NCI-H526 (cell line): ENCODE results near the gene FOXP1.

Source experiments
- DNase-seq, 2 experiments: peaks; one replicate each; lab custom pipeline; 2025; lab: John Stamatoyannopoulos, UW

FOXP1 gene

GRCh38 chr3:71372241-71372768, 211.2 kb downstream of the FOXP1 start:
- DNase-seq: no peak

- DNase-seq: no peak
Observed at GRCh38 chr3:71371282-71371681, 212.2 kb downstream of the FOXP1 start.

- no peak for DNase-seq
Observed at GRCh38 chr3:71370467-71370866, 213.1 kb downstream of the FOXP1 start.

GRCh38 chr3:71369701-71370391, 213.7 kb downstream of the FOXP1 start:
- no peak for DNase-seq

GRCh38 chr3:71366988-71367604, 216.4 kb downstream of the FOXP1 start:
- no peak for DNase-seq

GRCh38 chr3:71361334-71361890, 222.1 kb downstream of the FOXP1 start:
- no peak for DNase-seq

- DNase-seq: no peak
Observed at GRCh38 chr3:71360764-71361163, 222.8 kb downstream of the FOXP1 start.

GRCh38 chr3:71360180-71360579, 223.3 kb downstream of the FOXP1 start:
- no peak for DNase-seq

- no peak for DNase-seq
Observed at GRCh38 chr3:71358243-71358642, 225.3 kb downstream of the FOXP1 start.

- no peak for DNase-seq
Observed at GRCh38 chr3:71356265-71356664, 227.3 kb downstream of the FOXP1 start.

- no peak for DNase-seq
Observed at GRCh38 chr3:71355862-71356261, 227.7 kb downstream of the FOXP1 start.

- no peak for DNase-seq
Observed at GRCh38 chr3:71355037-71355436, 228.5 kb downstream of the FOXP1 start.

- DNase-seq: no peak
Observed at GRCh38 chr3:71351403-71352149, 232.0 kb downstream of the FOXP1 start.

- no peak for DNase-seq
Observed at GRCh38 chr3:71350998-71351397, 232.5 kb downstream of the FOXP1 start.

GRCh38 chr3:71348831-71349230, 234.7 kb downstream of the FOXP1 start:
- DNase-seq: no peak

- no peak for DNase-seq
Observed at GRCh38 chr3:71348001-71348632, 235.4 kb downstream of the FOXP1 start.

- no peak for DNase-seq
Observed at GRCh38 chr3:71346061-71346460, 237.5 kb downstream of the FOXP1 start.

GRCh38 chr3:71345429-71346040, 238.0 kb downstream of the FOXP1 start:
- DNase-seq: no peak

GRCh38 chr3:71341721-71342120, 241.8 kb downstream of the FOXP1 start:
- no peak for DNase-seq

GRCh38 chr3:71339049-71339448, 244.5 kb downstream of the FOXP1 start:
- DNase-seq: no peak

GRCh38 chr3:71332813-71333212, 250.7 kb downstream of the FOXP1 start:
- no peak for DNase-seq

GRCh38 chr3:71330909-71331308, 252.6 kb downstream of the FOXP1 start:
- DNase-seq: no peak
